AG04450 (cell line): ENCODE data around the gene TGM2. TPM values are rescaled to one million over a fixed set of nuclear protein-coding genes. Genes with fewer than 3 reads are reported as not detected.
A peak's percentile ranks its signal among the peaks of the same experiment; 100 is the strongest.

Experiments used
- CTCF ChIA-PET: fragments of 300-600, 350-600 bp; formaldehyde crosslinking; extraction: SDS; loops from one replicate; lab custom pipeline; 2022; ENCODE audit warnings: antibody characterized with exemption, inconsistent platforms; lab: Charles Lee
- POLR2A ChIA-PET: fragments of 350-600 bp; formaldehyde crosslinking; extraction: SDS; loops from one replicate; lab custom pipeline; 2021; ENCODE audit warnings: antibody characterized with exemption, inconsistent platforms; lab: Yijun Ruan, JAX
- DNase-seq: peaks from one replicate; pipeline ENCODE4 v3.0.0-alpha.2; 2011; ENCODE audit warnings: low read depth, low spot score
- H3K27ac ChIP-seq: one replicate; pipeline ENCODE4 v1.5.1; 2012; ENCODE audit warnings: low read depth, low read length, control low read depth
- H3K27me3 ChIP-seq: one replicate; pipeline ENCODE4 v1.6.0; 2012; ENCODE audit warnings: low read length; ENCODE audit not compliant: control insufficient read depth, insufficient read depth
- H3K4me3 ChIP-seq: 2 replicates; pipeline ENCODE4 v1.5.1; 2011; ENCODE audit warnings: mild to moderate bottlenecking, low read depth, low read length, control low read depth
- H3K9me3 ChIP-seq: 2 replicates; pipeline ENCODE4 v1.5.1; 2012; ENCODE audit warnings: low read length; ENCODE audit not compliant: control insufficient read depth, insufficient read depth
- polyA minus RNA-seq: library from RNA; depleted of rRNA, polyadenylated mRNA; stranded (reverse); fragments of >200 nt; gene quantifications from 2 replicates; pipeline ENCODE4 v1.2.3, GENCODE V29; 2011; rRNA and poly(A)+ RNA removed
- polyA plus RNA-seq: library from polyadenylated mRNA; depleted of rRNA; stranded (reverse); fragments of >200 nt; gene quantifications from 2 replicates; pipeline ENCODE4 v1.2.3, GENCODE V29; 2011; rRNA removed
- TF ChIP-seq, protein P1 (sequence below): IDR thresholded peaks from 2 replicates; pipeline ENCODE4 v1.5.1; 2011; ENCODE audit warnings: low read depth, low read length, control low read depth, inconsistent platforms

TGM2 gene
- 326 and 398 TPM in 2 replicates for polyA plus RNA-seq
- 277 and 363 TPM in 2 replicates for polyA minus RNA-seq

DNA sequence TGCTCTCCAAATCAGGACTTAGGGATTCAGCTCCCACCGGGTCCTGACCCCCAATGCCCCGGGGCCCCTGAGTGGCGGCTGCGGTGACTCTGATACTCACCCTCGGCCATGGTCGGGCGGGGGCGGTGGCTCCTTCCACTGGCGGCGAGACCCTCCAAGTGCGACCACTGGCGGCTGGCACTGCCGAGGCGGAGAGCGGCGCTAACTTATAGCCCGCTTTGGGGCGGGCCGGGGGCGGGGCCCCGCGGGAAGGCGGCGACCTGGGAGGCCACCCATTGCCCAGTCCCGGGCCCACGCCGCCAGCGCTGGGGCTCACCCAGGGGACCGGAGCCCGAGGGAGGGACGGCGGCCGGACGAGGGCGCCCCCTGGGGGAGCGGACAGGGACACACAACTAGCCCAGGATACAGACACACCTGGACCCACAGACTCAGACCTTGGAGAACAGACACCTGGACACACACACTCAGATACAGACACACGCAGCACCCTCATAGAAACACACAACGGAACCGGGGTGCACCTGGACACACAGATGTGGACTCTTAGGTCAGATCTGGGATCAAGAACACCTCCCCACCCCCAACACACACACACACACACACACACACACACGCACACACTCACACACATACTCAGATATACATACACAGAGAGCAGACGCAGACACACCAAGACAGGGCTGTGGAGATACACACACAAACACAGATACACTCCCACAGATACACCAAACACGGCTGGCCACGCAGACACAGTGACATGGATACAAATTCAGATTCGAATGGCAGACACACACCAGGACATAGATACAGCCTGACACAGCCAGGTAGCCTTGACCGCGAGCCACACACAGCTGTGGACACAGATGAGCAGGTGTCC lies at the start of gene TGM2:
Gene TGM2, minus strand, starts transcription at position 182 of the 877 bp plus-strand sequence. Its CDS starts 72 bp downstream, at position 110.
- peak within 1 kb of the TSS; percentile 70 for H3K4me3 ChIP-seq
- TF ChIP-seq, protein P1, sequence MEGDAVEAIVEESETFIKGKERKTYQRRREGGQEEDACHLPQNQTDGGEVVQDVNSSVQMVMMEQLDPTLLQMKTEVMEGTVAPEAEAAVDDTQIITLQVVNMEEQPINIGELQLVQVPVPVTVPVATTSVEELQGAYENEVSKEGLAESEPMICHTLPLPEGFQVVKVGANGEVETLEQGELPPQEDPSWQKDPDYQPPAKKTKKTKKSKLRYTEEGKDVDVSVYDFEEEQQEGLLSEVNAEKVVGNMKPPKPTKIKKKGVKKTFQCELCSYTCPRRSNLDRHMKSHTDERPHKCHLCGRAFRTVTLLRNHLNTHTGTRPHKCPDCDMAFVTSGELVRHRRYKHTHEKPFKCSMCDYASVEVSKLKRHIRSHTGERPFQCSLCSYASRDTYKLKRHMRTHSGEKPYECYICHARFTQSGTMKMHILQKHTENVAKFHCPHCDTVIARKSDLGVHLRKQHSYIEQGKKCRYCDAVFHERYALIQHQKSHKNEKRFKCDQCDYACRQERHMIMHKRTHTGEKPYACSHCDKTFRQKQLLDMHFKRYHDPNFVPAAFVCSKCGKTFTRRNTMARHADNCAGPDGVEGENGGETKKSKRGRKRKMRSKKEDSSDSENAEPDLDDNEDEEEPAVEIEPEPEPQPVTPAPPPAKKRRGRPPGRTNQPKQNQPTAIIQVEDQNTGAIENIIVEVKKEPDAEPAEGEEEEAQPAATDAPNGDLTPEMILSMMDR: peak; percentile 77
- H3K9me3 ChIP-seq: no peaks in the 10 kb centered on the region
- no peaks in the 10 kb centered on the region for H3K27me3 ChIP-seq
- POLR2A ChIA-PET: interaction anchor here (0.9 to 1.6 kb wide), 3 partner anchors 21 to 92 kb away, joined by 3 to 4 read pairs (median 3); no protein-coding TSS in a partner anchor
- DNase-seq: no peak
- peak within 1 kb of the TSS; percentile 47 for H3K27ac ChIP-seq
- CTCF ChIA-PET: interaction anchor here (0.5 to 2.3 kb wide), 15 partner anchors 20 to 113 kb away, joined by 3 to 15 read pairs (median 6); no protein-coding TSS in a partner anchor

- Histone ChIP-seq H3K9me3 (no peaks in the 10 kb centered on the region; the same call in 1 of the 2 replicates), H3K27ac (no peak overlapping the region), H3K4me3 (no peak overlapping the region), H3K27me3 (no peaks in the 10 kb centered on the region)
- DNase-seq: no peak
- ChIA-PET CTCF (interaction anchor here (1.1 to 9.0 kb wide), 3 partner anchors 7 to 156 kb away, joined by 3 to 57 read pairs (median 7); no protein-coding TSS in a partner anchor), POLR2A (no interaction called here)
- TF ChIP-seq, protein P1: peak; percentile 24; the same call in 1 of the 2 replicates
These were observed 49.5 kb upstream of the TGM2 start for GRCh38 chr20:38214256-38215193.

DNA sequence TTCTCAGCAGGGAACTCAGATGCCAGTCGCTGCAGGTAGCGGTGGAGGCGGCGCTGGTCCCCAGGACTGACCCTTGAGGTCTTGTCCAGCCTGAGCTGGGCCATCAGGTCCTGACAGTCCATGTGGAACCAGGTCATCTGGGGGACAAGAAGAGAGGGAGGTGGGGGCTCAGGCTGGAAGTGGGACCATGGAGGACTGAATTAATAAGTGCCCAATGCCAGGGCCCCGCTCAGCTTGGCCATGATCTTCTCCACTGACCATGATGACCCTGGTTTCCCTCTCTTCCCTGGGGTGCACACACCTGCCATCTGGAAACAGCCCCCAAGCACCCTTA lies 48.5 kb upstream of the TGM2 start:
- H3K9me3 ChIP-seq: no peaks in the 10 kb centered on the region; the same call in 1 of the 2 replicates
- no peak overlapping the region for H3K4me3 ChIP-seq
- POLR2A ChIA-PET: no interaction called here
- no peak overlapping the region for H3K27ac ChIP-seq
- CTCF ChIA-PET: interaction anchor here (9.0 kb wide), 1 partner anchor 8 kb away, joined by 57 read pairs; no protein-coding TSS in a partner anchor
- no peak for DNase-seq
- TF ChIP-seq, protein P1: no peak
- no peaks in the 10 kb centered on the region for H3K27me3 ChIP-seq

- no peak for DNase-seq
- POLR2A ChIA-PET: no interaction called here
- Histone ChIP-seq H3K27me3 (no peaks in the 10 kb centered on the region), H3K9me3 (no peaks in the 10 kb centered on the region; the same call in 1 of the 2 replicates), H3K4me3 (no peak overlapping the region), H3K27ac (no peak overlapping the region)
- TF ChIP-seq, protein P1: no peak
- CTCF ChIA-PET: interaction anchor here (9.0 kb wide), 1 partner anchor 9 kb away, joined by 57 read pairs; no protein-coding TSS in a partner anchor
These were observed 47.9 kb upstream of the TGM2 start for GRCh38 chr20:38212806-38213606.
